ENCODE measurements around the gene ESRRA. TPM values are rescaled to one million over a fixed set of nuclear protein-coding genes. Genes with fewer than 3 reads are reported as not detected.

ESRRA gene
- total RNA-seq, 4 donors from 2014 or later: 26.0 to 39.3 (median 28.7) TPM

DNA sequence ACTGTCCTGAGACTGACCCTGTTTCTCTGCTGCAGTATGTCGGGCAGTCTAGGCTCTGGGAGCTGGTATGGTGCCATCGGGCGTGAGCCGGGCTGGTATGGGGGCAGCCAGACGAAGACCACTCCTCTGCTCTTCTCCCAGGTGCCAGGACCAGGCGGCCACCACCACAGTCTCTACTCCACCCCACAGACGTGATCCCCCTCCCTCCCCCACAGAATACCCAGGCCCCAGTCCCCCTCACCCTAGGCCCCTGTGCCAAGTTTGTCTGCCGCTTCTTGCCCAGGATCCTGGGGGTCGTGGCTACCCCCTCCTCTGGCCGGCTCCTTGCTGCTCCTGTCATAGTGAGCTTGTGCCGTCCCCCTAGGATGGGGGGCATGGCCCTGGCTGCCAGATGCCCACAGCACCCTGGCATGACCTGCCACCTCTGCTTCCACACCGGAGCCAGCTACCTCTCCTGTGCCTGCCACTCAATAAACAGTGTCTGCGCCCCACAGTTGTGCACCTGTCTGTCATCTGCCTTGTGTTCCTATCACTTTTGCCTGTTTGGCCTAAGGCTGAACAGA lies 16.2 kb upstream of the ESRRA start:
- Histone ChIP-seq H3K27me3 (peaks cover 0 to 40% of the 10 kb centered on the region in 2 donors), H3K27ac (no peak overlapping the region), H3K9me3 (no peaks in the 10 kb centered on the region), H3K36me3 (peaks cover 0 to 18% (median 0%) of the 10 kb centered on the region in 3 donors), H3K4me3 (no peak overlapping the region), H3K4me1 (peaks cover 0 to 35% (median 17%) of the 10 kb centered on the region in 4 donors)
- WGBS, 2 donors: 92 to 93% methylated on average over 13 of the region's 13 CpGs
- TF ChIP-seq EP300 (IDR thresholded peaks at IDR 0.05) (no peak), CTCF (IDR thresholded peaks at IDR 0.05) (no peak), POLR2A (IDR thresholded peaks at IDR 0.05) (no peak)
- no peak for DNase-seq (ENCODE audit: low spot score in 2 of 2)

GRCh38 chr11:64290352-64291261 lies 14.7 kb upstream of the ESRRA start:
- H3K9me3 ChIP-seq: no peaks in the 10 kb centered on the region
- H3K4me1 ChIP-seq: peaks cover 0 to 34% (median 15%) of the 10 kb centered on the region in 4 donors
- H3K27ac ChIP-seq: no peak overlapping the region
- WGBS, 2 donors: 49 to 66% methylated on average over 7 to 10 of the region's 10 CpGs
- peaks cover 0 to 18% (median 0%) of the 10 kb centered on the region in 3 donors for H3K36me3 ChIP-seq
- peaks cover 0 to 56% of the 10 kb centered on the region in 2 donors for H3K27me3 ChIP-seq
- H3K4me3 ChIP-seq: no peak overlapping the region
- TF ChIP-seq CTCF (IDR thresholded peaks at IDR 0.05): no peak
- no peak for TF ChIP-seq POLR2A (IDR thresholded peaks at IDR 0.05)
- no peak for TF ChIP-seq EP300 (IDR thresholded peaks at IDR 0.05)
- no peak for DNase-seq (ENCODE audit: low spot score in 2 of 2)

DNA sequence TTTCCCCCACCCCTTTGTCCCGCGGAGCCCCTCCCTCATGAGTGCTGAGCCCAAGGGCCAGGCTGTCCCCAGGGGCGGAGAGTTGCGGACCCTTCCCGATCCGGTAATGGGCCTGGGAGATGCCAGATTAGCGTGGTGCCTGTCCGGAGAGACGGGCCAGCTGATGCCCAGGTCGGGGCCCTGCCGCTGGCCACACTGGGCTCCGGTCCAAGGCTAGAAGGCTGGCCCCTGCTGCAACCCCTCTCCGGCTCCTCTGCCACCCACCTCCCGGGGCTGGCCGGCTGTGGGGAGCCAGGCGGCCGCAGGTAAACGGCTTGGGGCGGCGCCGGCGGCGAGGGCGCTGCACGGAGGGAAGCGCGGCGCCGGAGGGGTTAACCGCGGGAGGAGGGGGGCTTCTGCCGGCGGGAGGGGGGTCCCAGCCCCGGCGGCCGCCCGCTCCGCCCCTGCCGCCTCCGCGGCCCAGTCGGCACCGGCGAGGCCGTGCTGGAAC lies 14.0 kb upstream of the ESRRA start, which contains the start of gene KCNK4:
Gene KCNK4 (plus strand): TSS at position 41 of the 490 bp plus-strand sequence. CDS start 1,717 bp downstream, outside the sequence.
- peaks cover 0 to 63% of the 10 kb centered on the region in 2 donors for H3K27me3 ChIP-seq

GRCh38 chr11:64291752-64292459 lies 13.4 kb upstream of the ESRRA start:
- TF ChIP-seq CTCF (IDR thresholded peaks at IDR 0.05) (no peak), POLR2A (IDR thresholded peaks at IDR 0.05) (no peak), EP300 (IDR thresholded peaks at IDR 0.05) (no peak)
- Histone ChIP-seq H3K4me3 (peak overlapping the region in 2 of 4 donors; percentile 23 to 44), H3K36me3 (peaks cover 0 to 18% (median 0%) of the 10 kb centered on the region in 3 donors), H3K27me3 (peaks cover 0 to 69% of the 10 kb centered on the region in 2 donors), H3K9me3 (no peaks in the 10 kb centered on the region), H3K27ac (no peak overlapping the region), H3K4me1 (peaks cover 0 to 23% (median 9%) of the 10 kb centered on the region in 4 donors)
- DNase-seq (ENCODE audit: low spot score in 2 of 2): no peak
- WGBS, 2 donors: 0 to 1% methylated on average over 42 to 52 of the region's 96 CpGs

More for the DNA sequence above, 14.0 kb upstream of the ESRRA start, which contains the start of gene KCNK4:
- no peak within 1 kb of the TSS for H3K27ac ChIP-seq
- 0 to 1% methylated on average over 6 to 17 of the region's 45 CpGs for WGBS, 2 donors
- peaks cover 0 to 29% (median 10%) of the 10 kb centered on the region in 4 donors for H3K4me1 ChIP-seq
- no peaks in the 10 kb centered on the region for H3K9me3 ChIP-seq
- TF ChIP-seq EP300 (IDR thresholded peaks at IDR 0.05) (no peak), POLR2A (IDR thresholded peaks at IDR 0.05) (no peak), CTCF (IDR thresholded peaks at IDR 0.05) (no peak)
- no peak for DNase-seq (ENCODE audit: low spot score in 2 of 2)
- H3K4me3 ChIP-seq: peak within 1 kb of the TSS in 2 of 4 donors; percentile 23 to 44
- peaks cover 0 to 18% (median 0%) of the 10 kb centered on the region in 3 donors for H3K36me3 ChIP-seq

Measured in tibial nerve (tissue), 4 donors.